GM12878 (cell line): ENCODE measurements around the gene BCL2. TPM values are rescaled to one million over a fixed set of nuclear protein-coding genes. Genes with fewer than 3 reads are reported as not detected.

Experiments
- ATAC-seq: fragments of 200-7000 bp; cut with Tn5 transposase; 3 replicates; pipeline ENCODE4 v1.9.1; 2020; ENCODE audit warnings: mild to moderate bottlenecking, moderate library complexity
- BruUV-seq: library from RNA; stranded (reverse); fragments of 400-500 nt; replicated peaks from 2 replicates; lab custom pipeline; 2021; lab: Mats Ljungman, UMichigan
- CTCF ChIA-PET: fragments of 300-600 bp; sonication (Branson Sonifier 250); formaldehyde crosslinking; extraction: SDS; loops from one replicate; lab custom pipeline; 2021; ENCODE audit warnings: inconsistent platforms; lab: Yijun Ruan, JAX
- POLR2A ChIA-PET: fragments of 350-600 bp; formaldehyde crosslinking; extraction: SDS; loops from one replicate; lab custom pipeline; 2021; ENCODE audit warnings: inconsistent platforms; lab: Charles Lee
- RAD21 ChIA-PET: fragments of 300-600 bp; sonication (Branson Sonifier 250); formaldehyde crosslinking; loops from one replicate; lab custom pipeline; 2023; ENCODE audit warnings: antibody characterized with exemption; ENCODE audit not compliant: unreplicated experiment; lab: Charles Lee
- SMC1A ChIA-PET: fragments of 300-600 bp; sonication (Branson Sonifier 250); formaldehyde crosslinking; loops from one replicate; lab custom pipeline; 2023; ENCODE audit not compliant: unreplicated experiment, uncharacterized antibody; lab: Charles Lee
- DNase-seq: peaks from one replicate; pipeline ENCODE4 v3.0.0-alpha.2; 2011; ENCODE audit warnings: low read depth, low spot score
- FAIRE-seq: peaks from 3 replicates; lab custom pipeline; 2011; peaks lifted over from hg19 to GRCh38; lab: Jason Lieb, UNC
- H2AFZ ChIP-seq: 2 replicates; pipeline ENCODE4 v1.6.0; 2011; ENCODE audit warnings: low read depth, low read length, control low read depth; ENCODE audit not compliant: control insufficient read depth
- H3K27ac ChIP-seq: 2 replicates; pipeline ENCODE4 v1.5.1; 2011; ENCODE audit warnings: control low read depth; ENCODE audit not compliant: control insufficient read depth, insufficient read depth
- H3K27me3 ChIP-seq, 2 experiments: replicated peaks in 1 of 2; 2 replicates each; pipeline versions ENCODE4 v1.6.0 to v1.6.1; 2011; ENCODE audit warnings: low read length in 1 of 2; ENCODE audit not compliant: control insufficient read depth in 2 of 2, insufficient read depth in 2 of 2
- H3K36me3 ChIP-seq, 2 experiments: 2 replicates each; pipeline ENCODE4 v1.5.1; 2011; ENCODE audit warnings: low read length in 1 of 2; ENCODE audit not compliant: control insufficient read depth in 2 of 2, insufficient read depth in 2 of 2
- H3K4me1 ChIP-seq: 2 replicates; pipeline ENCODE4 v1.6.1; 2011; ENCODE audit warnings: mild to moderate bottlenecking, low read length, moderate library complexity, mixed read lengths; ENCODE audit not compliant: control insufficient read depth, insufficient read depth
- H3K4me2 ChIP-seq: 2 replicates; pipeline ENCODE4 v1.6.0; 2011; ENCODE audit warnings: control low read depth; ENCODE audit not compliant: control insufficient read depth, insufficient read depth
- H3K4me3 ChIP-seq: fragments of 200-600 bp; sonication (generic); 2 replicates; pipeline ENCODE4 v1.5.1; 2016
- H3K79me2 ChIP-seq: 2 replicates; pipeline ENCODE4 v1.6.0; 2011; ENCODE audit warnings: low read length; ENCODE audit not compliant: control insufficient read depth, insufficient read depth
- H3K9ac ChIP-seq: 2 replicates; pipeline ENCODE4 v1.8.0; 2011; ENCODE audit warnings: low read length, control low read depth, mixed read lengths; ENCODE audit not compliant: control insufficient read depth, insufficient read depth
- H3K9me3 ChIP-seq: replicated peaks from 3 replicates; pipeline ENCODE4 v1.5.1; 2011; ENCODE audit warnings: mild to moderate bottlenecking, low read length; ENCODE audit not compliant: control insufficient read depth, insufficient read depth
- H4K20me1 ChIP-seq: 2 replicates; pipeline ENCODE4 v1.6.0; 2011; ENCODE audit not compliant: control insufficient read depth, insufficient read depth
- CEBPB ChIP-seq, 2 experiments: fragments of 150-350 bp in 1 of 2; IDR thresholded peaks; 2 replicates each; pipeline ENCODE4 v1.6.1; 2012 to 2014; ENCODE audit warnings: low read depth in 2 of 2, low read length in 2 of 2, borderline replicate concordance in 1 of 2, inconsistent platforms in 1 of 2
- ETV6 ChIP-seq, 2 experiments: fragments of 450-650 bp in 1 of 2; IDR thresholded peaks in 1 of 2; conservative IDR thresholded peaks in 1 of 2; 2 replicates each; pipeline ENCODE4 v1.6.1; 2014; ENCODE audit warnings: antibody characterized with exemption in 1 of 2, borderline replicate concordance in 1 of 2, low read depth in 1 of 2, mild to moderate bottlenecking in 1 of 2, moderate library complexity in 1 of 2
- FOXM1 ChIP-seq: IDR thresholded peaks from 2 replicates; pipeline ENCODE4 v1.6.1; 2012; ENCODE audit warnings: low read depth, mild to moderate bottlenecking, inconsistent platforms, low read length, moderate library complexity
- GATAD2B ChIP-seq: fragments of 450-650 bp; conservative IDR thresholded peaks from 2 replicates; pipeline ENCODE4 v1.6.1; 2017; ENCODE audit warnings: low read depth, mild to moderate bottlenecking, moderate library complexity
- JUND ChIP-seq: IDR thresholded peaks from 2 replicates; pipeline ENCODE4 v1.6.1; 2012; ENCODE audit warnings: low read depth, mild to moderate bottlenecking, low read length, improper control_type of control experiment, moderate library complexity
- KAT2A ChIP-seq: conservative IDR thresholded peaks from 2 replicates; pipeline ENCODE4 v1.6.1; 2011; ENCODE audit warnings: low read depth, low read length; ENCODE audit not compliant: control insufficient read depth
- NBN ChIP-seq: fragments of 450-650 bp; IDR thresholded peaks from 2 replicates; pipeline ENCODE4 v1.6.1; 2016
- NFXL1 ChIP-seq: fragments of 450-650 bp; IDR thresholded peaks from 2 replicates; pipeline ENCODE4 v1.6.1; 2017; ENCODE audit warnings: antibody characterized with exemption, mild to moderate bottlenecking, borderline replicate concordance
- POU2F2 ChIP-seq: IDR thresholded peaks from 3 replicates; pipeline ENCODE4 v1.6.1; 2011; ENCODE audit warnings: low read depth, mild to moderate bottlenecking, low read length, borderline replicate concordance
- RAD21 ChIP-seq: IDR thresholded peaks from 2 replicates; pipeline ENCODE4 v1.6.1; 2011; ENCODE audit warnings: mild to moderate bottlenecking, low read depth, low read length, moderate library complexity; ENCODE audit not compliant: insufficient read depth
- RBBP5 ChIP-seq: fragments of 200-600 bp; sonication (generic); conservative IDR thresholded peaks from 2 replicates; pipeline ENCODE4 v1.6.1; 2016
- ZNF24 ChIP-seq: fragments of 450-650 bp; IDR thresholded peaks from 2 replicates; pipeline ENCODE4 v1.6.1; 2017; ENCODE audit warnings: antibody characterized with exemption, mild to moderate bottlenecking
- WGBS: methylation state at CpG from one replicate; pipeline ENCODE4 v1.1.6; 2016; ENCODE audit warnings: low lambda C conversion rate; ENCODE audit not compliant: insufficient replicate concordance, insufficient coverage; ENCODE audit errors: missing lambda C conversion rate; 5-methylcytosine and 5-hydroxymethylcytosine counted together
- in situ Hi-C: fragments of 300-500 bp; cut with MboI; formaldehyde crosslinking; loops from 9 replicates; pipeline ENCODE4 v1.14.3; 2018; ENCODE audit warnings: mixed read lengths
- intact Hi-C: fragments of 100-400 bp; cut with micrococcal nuclease; formaldehyde crosslinking; loops from one replicate; pipeline ENCODE4 v1.14.2; 2022; ENCODE audit not compliant: unreplicated experiment
- polyA plus RNA-seq, 11 experiments: library from polyadenylated mRNA; depleted of rRNA in 4 of 11; unstranded in 6 of 11; stranded (reverse) in 5 of 11; fragments of >200 nt; fragmentation: Nextera tagmentation in 4 of 11; fragmentation: Illumina TruSeq in 1 of 11; extraction: Ambion mirVana in 4 of 11; extraction: Trizol in 1 of 11; gene quantifications; 1 replicate in 1 of 11; 2 replicates in 10 of 11; pipeline versions ENCODE4 v1.2.1 to v1.2.3, GENCODE V29; 2011 to 2016; ENCODE audit warnings: inconsistent platforms in 2 of 11, missing spikeins in 2 of 11, low read depth in 1 of 11
- total RNA-seq, 4 experiments: library from RNA; depleted of rRNA in 3 of 4; stranded (reverse); fragments of >200 nt in 3 of 4; fragmentation: Illumina TruSeq in 1 of 4; extraction: Trizol in 1 of 4; gene quantifications; 2 replicates each; pipeline versions ENCODE4 v1.2.1 to v1.2.3, GENCODE V29; 2013 to 2021
- TF ChIP-seq, protein P1 (sequence below): fragments of 450-650 bp; IDR thresholded peaks from 2 replicates; pipeline ENCODE4 v1.6.1; 2018; ENCODE audit warnings: mild to moderate bottlenecking, low read depth, moderate library complexity; ENCODE audit not compliant: partially characterized antibody
- TF ChIP-seq, protein P2 (sequence below): fragments of 450-650 bp; IDR thresholded peaks from 2 replicates; pipeline ENCODE4 v1.6.1; 2014; ENCODE audit warnings: mild to moderate bottlenecking

The BCL2 gene
- total and polyA plus RNA-seq, 10 of the 15 experiments (the other 5 are each of a cell fraction or from before 2014, with no cell fraction given), result 4.1 to 47.8 (median 19.3) TPM

DNA sequence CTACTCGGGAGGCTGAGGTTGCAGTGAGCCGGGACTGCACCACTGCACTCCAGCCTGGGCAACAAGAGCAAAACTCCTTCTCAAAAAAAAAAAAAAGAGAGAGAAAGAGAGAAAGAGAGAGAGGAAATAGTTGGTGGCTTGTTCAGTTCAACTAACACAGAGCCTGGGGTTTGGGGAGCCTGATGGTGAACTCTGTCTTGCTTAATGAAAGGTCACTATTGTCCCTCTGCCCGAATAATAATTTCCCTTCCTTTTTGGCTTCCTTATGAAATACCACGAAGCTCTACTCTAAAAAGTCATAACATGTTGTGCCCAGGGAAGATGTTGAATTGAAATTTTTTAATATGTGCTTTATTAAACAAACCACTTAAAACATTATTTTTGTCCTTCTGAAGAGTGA lies 17.3 kb downstream of the BCL2 start:
- WGBS, result 3% methylated on average over 2 of the region's 4 CpGs
- SMC1A ChIA-PET, result interaction anchor here (0.7 to 6.1 kb wide), 14 partner anchors 9 to 182 kb away, joined by 3 to 32 read pairs (median 4); partner anchors contain the start of gene BCL2
- Histone ChIP-seq H3K27me3 (no peaks in the 10 kb centered on the region), H4K20me1 (no peaks in the 10 kb centered on the region; the same call in 1 of the 2 replicates), H3K79me2 (peaks cover 100% of the 10 kb centered on the region), H3K9ac (no peak overlapping the region), H3K36me3 (peaks cover 13 to 26% of the 10 kb centered on the region in 2 experiments), H3K4me3 (no peak overlapping the region), H3K27ac (peak overlapping the region; percentile 47; the same call in 1 of the 2 replicates), H3K4me2 (no peak overlapping the region), H3K9me3 (no peaks in the 10 kb centered on the region), H2AFZ (no peak overlapping the region), H3K4me1 (peaks cover 52% of the 10 kb centered on the region)
- in situ Hi-C loops (no loop called here), intact Hi-C loops (no loop called here)
- POLR2A ChIA-PET, result interaction anchor here (1.2 to 3.0 kb wide), 3 partner anchors 9 to 12 kb away, joined by 4 to 18 read pairs (median 6); no protein-coding TSS in a partner anchor
- RAD21 ChIA-PET, result interaction anchor here (0.7 to 1.8 kb wide), 7 partner anchors 8 to 118 kb away, joined by 3 to 11 read pairs (median 3); no protein-coding TSS in a partner anchor
- TF ChIP-seq ETV6 (conservative IDR thresholded peaks at IDR 0.05 in 1 of 2, IDR thresholded peaks at IDR 0.05 in 1 of 2; ENCODE audit: borderline replicate concordance in 1 of 2, low read depth in 1 of 2), result no peak
- no peak for TF ChIP-seq GATAD2B
- TF ChIP-seq RAD21, result no peak
- TF ChIP-seq, protein P1, sequence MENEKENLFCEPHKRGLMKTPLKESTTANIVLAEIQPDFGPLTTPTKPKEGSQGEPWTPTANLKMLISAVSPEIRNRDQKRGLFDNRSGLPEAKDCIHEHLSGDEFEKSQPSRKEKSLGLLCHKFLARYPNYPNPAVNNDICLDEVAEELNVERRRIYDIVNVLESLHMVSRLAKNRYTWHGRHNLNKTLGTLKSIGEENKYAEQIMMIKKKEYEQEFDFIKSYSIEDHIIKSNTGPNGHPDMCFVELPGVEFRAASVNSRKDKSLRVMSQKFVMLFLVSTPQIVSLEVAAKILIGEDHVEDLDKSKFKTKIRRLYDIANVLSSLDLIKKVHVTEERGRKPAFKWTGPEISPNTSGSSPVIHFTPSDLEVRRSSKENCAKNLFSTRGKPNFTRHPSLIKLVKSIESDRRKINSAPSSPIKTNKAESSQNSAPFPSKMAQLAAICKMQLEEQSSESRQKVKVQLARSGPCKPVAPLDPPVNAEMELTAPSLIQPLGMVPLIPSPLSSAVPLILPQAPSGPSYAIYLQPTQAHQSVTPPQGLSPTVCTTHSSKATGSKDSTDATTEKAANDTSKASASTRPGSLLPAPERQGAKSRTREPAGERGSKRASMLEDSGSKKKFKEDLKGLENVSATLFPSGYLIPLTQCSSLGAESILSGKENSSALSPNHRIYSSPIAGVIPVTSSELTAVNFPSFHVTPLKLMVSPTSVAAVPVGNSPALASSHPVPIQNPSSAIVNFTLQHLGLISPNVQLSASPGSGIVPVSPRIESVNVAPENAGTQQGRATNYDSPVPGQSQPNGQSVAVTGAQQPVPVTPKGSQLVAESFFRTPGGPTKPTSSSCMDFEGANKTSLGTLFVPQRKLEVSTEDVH, result no peak
- no peak for TF ChIP-seq RBBP5
- no peak for TF ChIP-seq CEBPB (IDR thresholded peaks at IDR 0.05; ENCODE audit: borderline replicate concordance in 1 of 2, low read depth in 2 of 2, low read length in 2 of 2)
- TF ChIP-seq, protein P2, sequence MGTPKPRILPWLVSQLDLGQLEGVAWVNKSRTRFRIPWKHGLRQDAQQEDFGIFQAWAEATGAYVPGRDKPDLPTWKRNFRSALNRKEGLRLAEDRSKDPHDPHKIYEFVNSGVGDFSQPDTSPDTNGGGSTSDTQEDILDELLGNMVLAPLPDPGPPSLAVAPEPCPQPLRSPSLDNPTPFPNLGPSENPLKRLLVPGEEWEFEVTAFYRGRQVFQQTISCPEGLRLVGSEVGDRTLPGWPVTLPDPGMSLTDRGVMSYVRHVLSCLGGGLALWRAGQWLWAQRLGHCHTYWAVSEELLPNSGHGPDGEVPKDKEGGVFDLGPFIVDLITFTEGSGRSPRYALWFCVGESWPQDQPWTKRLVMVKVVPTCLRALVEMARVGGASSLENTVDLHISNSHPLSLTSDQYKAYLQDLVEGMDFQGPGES, result no peak
- TF ChIP-seq POU2F2, result no peak
- no peak for TF ChIP-seq NBN
- no peak for TF ChIP-seq ZNF24
- no peak for TF ChIP-seq JUND
- no peak for TF ChIP-seq NFXL1
- TF ChIP-seq KAT2A, result no peak
- no peak for TF ChIP-seq FOXM1
- FAIRE-seq, result no peak
- no TSS peak for BruUV-seq
- no peak for DNase-seq
- CTCF ChIA-PET, result interaction anchor here (0.6 to 5.6 kb wide), 4 partner anchors 11 to 21 kb away, joined by 3 to 26 read pairs (median 10); partner anchors contain the start of gene BCL2
- ATAC-seq, result no peak
